ENCODE results near the gene MARVELD2. TPM values are rescaled to one million over a fixed set of nuclear protein-coding genes. Genes with fewer than 3 reads are reported as not detected.

MARVELD2 gene
- total RNA-seq, 2 donors from 2014 or later: 0.81 to 2.4 TPM

- H3K4me3 ChIP-seq: no peak overlapping the region
Observed at GRCh38 chr5:69372394-69372793, 42.5 kb upstream of the MARVELD2 start.

GRCh38 chr5:69374911-69375446, 39.9 kb upstream of the MARVELD2 start:
- ATAC-seq (ENCODE audit: insufficient number of reproducible peaks, low FRiP score, low read depth): no peak
- H3K27ac ChIP-seq: no peak overlapping the region
- no peaks in the 10 kb centered on the region for H3K27me3 ChIP-seq (replicated peaks; ENCODE audit: insufficient read depth)
- no peaks in the 10 kb centered on the region for H3K9me3 ChIP-seq
- TF ChIP-seq CTCF (IDR thresholded peaks at IDR 0.05): no peak
- H3K4me1 ChIP-seq (ENCODE audit: control insufficient read depth in 1 of 2, low read depth in 2 of 2): peaks cover 8 to 12% of the 10 kb centered on the region in 2 donors
- H3K4me3 ChIP-seq: no peak overlapping the region
- no peaks in the 10 kb centered on the region for H3K36me3 ChIP-seq
- no peak for DNase-seq (ENCODE audit: low spot score)

More at GRCh38 chr5:69372394-69372793, 42.5 kb upstream of the MARVELD2 start:
- Histone ChIP-seq H3K36me3 (no peaks in the 10 kb centered on the region), H3K27ac (no peak overlapping the region), H3K4me1 (ENCODE audit: control insufficient read depth in 1 of 2, low read depth in 2 of 2) (peaks cover 19 to 24% of the 10 kb centered on the region in 2 donors), H3K27me3 (replicated peaks; ENCODE audit: insufficient read depth) (no peaks in the 10 kb centered on the region), H3K9me3 (no peaks in the 10 kb centered on the region)
- ATAC-seq (ENCODE audit: insufficient number of reproducible peaks, low FRiP score, low read depth) (no peak), DNase-seq (ENCODE audit: low spot score) (no peak)
- no peak for TF ChIP-seq CTCF (IDR thresholded peaks at IDR 0.05)

- DNase-seq (ENCODE audit: low spot score) (no peak), ATAC-seq (ENCODE audit: insufficient number of reproducible peaks, low FRiP score, low read depth) (no peak)
- TF ChIP-seq CTCF (IDR thresholded peaks at IDR 0.05): no peak
- H3K9me3 ChIP-seq: no peaks in the 10 kb centered on the region
- H3K36me3 ChIP-seq: peaks cover 10% of the 10 kb centered on the region
- H3K4me1 ChIP-seq (ENCODE audit: control insufficient read depth in 1 of 2, low read depth in 2 of 2): no peaks in the 10 kb centered on the region
- no peak overlapping the region for H3K27ac ChIP-seq
- no peak overlapping the region for H3K4me3 ChIP-seq
- no peaks in the 10 kb centered on the region for H3K27me3 ChIP-seq (replicated peaks; ENCODE audit: insufficient read depth)
Observed at GRCh38 chr5:69378376-69378775, 36.5 kb upstream of the MARVELD2 start.

- no peaks in the 10 kb centered on the region for H3K27me3 ChIP-seq (replicated peaks; ENCODE audit: insufficient read depth)
- peaks cover 22% of the 10 kb centered on the region for H3K36me3 ChIP-seq
- no peak overlapping the region for H3K27ac ChIP-seq
- no peak overlapping the region for H3K4me3 ChIP-seq
- TF ChIP-seq CTCF (IDR thresholded peaks at IDR 0.05): no peak
- H3K4me1 ChIP-seq (ENCODE audit: control insufficient read depth in 1 of 2, low read depth in 2 of 2): no peaks in the 10 kb centered on the region
- no peaks in the 10 kb centered on the region for H3K9me3 ChIP-seq
- ATAC-seq (ENCODE audit: insufficient number of reproducible peaks, low FRiP score, low read depth): no peak
- DNase-seq (ENCODE audit: low spot score): no peak
Observed at GRCh38 chr5:69404659-69405330, 10.1 kb upstream of the MARVELD2 start.

- H3K4me1 ChIP-seq (ENCODE audit: control insufficient read depth in 1 of 2, low read depth in 2 of 2): no peaks in the 10 kb centered on the region
- TF ChIP-seq CTCF (IDR thresholded peaks at IDR 0.05): no peak
- DNase-seq (ENCODE audit: low spot score) (no peak), ATAC-seq (ENCODE audit: insufficient number of reproducible peaks, low FRiP score, low read depth) (no peak)
- no peak overlapping the region for H3K27ac ChIP-seq
- H3K9me3 ChIP-seq: no peaks in the 10 kb centered on the region
- H3K4me3 ChIP-seq: peak overlapping the region; percentile 81
- H3K36me3 ChIP-seq: peaks cover 6% of the 10 kb centered on the region
- no peaks in the 10 kb centered on the region for H3K27me3 ChIP-seq (replicated peaks; ENCODE audit: insufficient read depth)
Observed at GRCh38 chr5:69415584-69415958, 655 bp downstream of the MARVELD2 start.
